Measurements from ENCODE around the gene BTBD9.

DNA sequence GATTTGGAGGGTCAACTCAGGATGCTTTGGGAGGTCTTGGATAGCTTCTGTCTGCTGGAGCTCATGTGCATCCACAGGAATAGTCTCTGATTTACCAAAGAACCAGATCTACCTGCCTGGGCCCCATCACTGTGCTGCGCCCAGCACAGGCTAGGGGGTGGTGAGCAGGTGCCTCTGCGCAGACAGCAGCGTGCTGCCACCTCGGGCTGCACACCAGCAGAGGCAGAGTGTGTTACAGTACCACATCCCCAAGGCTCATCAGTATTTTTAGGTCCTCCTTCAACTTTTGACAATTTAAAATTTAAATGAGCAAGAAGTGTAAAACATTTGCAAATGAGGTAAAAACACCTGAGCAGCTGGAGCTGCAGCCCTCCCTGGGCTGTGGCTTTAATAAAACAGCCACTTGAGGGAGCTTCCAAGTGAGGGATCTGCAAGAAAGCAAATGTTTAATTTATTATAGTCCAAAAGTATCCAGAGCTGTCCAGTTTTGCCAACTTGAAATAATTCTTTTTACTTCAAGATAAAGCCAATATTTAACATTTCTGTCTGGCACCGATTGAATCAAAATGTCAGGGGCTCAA, 495.3 kb downstream of the BTBD9 start:
- TF ChIP-seq, protein P1, sequence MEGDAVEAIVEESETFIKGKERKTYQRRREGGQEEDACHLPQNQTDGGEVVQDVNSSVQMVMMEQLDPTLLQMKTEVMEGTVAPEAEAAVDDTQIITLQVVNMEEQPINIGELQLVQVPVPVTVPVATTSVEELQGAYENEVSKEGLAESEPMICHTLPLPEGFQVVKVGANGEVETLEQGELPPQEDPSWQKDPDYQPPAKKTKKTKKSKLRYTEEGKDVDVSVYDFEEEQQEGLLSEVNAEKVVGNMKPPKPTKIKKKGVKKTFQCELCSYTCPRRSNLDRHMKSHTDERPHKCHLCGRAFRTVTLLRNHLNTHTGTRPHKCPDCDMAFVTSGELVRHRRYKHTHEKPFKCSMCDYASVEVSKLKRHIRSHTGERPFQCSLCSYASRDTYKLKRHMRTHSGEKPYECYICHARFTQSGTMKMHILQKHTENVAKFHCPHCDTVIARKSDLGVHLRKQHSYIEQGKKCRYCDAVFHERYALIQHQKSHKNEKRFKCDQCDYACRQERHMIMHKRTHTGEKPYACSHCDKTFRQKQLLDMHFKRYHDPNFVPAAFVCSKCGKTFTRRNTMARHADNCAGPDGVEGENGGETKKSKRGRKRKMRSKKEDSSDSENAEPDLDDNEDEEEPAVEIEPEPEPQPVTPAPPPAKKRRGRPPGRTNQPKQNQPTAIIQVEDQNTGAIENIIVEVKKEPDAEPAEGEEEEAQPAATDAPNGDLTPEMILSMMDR (IDR thresholded peaks at IDR 0.05) = no peak
- no peak for TF ChIP-seq POLR2AphosphoS5 (IDR thresholded peaks at IDR 0.05; ENCODE audit: insufficient read depth in 1 of 2, low read depth in 1 of 2)

Data from vagina (tissue), 2 donors.